SK-N-MC (cell line): ENCODE measurements around the gene MAGEF1.

Source experiments
- EZH2 ChIP-seq: fragments of 200-600 bp; sonication (generic); IDR thresholded peaks from one replicate; pipeline ENCODE4 v1.6.1; 2017; ENCODE audit warnings: antibody characterized with exemption
- FOXP2 ChIP-seq: optimal IDR thresholded peaks from 2 replicates; pipeline ENCODE3; 2011; ENCODE audit warnings: mild to moderate bottlenecking, moderate library complexity; ENCODE audit not compliant: insufficient read depth; ENCODE audit errors: extremely low read length, control extremely low read depth
- POLR2AphosphoS5 ChIP-seq: IDR thresholded peaks from 2 replicates; pipeline ENCODE4 v1.6.1; 2012; ENCODE audit warnings: mild to moderate bottlenecking, low read depth, low read length, borderline replicate concordance

DNA sequence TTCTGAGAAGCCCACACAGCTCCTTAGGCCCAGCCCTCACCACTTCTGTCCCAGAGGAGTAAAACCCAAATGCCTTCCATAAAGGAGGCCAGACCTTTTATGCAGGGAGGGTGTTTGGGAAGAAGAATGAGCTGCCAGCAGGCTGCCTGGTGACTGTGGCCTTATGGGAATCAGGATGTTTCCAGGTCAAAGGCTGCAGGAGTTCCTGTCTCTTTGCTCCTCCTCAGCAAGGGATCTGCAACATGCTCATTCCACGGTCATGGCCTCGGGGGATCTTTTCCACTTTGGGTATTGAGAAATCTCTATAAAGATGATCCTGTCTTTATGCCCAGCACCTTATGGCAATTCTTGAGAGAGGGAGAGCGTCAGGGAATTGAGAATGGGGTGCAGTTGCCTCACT, 25.2 kb upstream of the MAGEF1 start:
- TF ChIP-seq FOXP2: no peak
- no peak for TF ChIP-seq POLR2AphosphoS5
- TF ChIP-seq EZH2: no peak
